Measurements from ENCODE around the gene EEFSEC. TPM values are rescaled to one million over a fixed set of nuclear protein-coding genes. Genes with fewer than 3 reads are reported as not detected.

EEFSEC gene
- total and polyA plus RNA-seq, 2 of the 8 experiments (the other 6 are each of a cell fraction or from before 2014, with no cell fraction given) = 13.1 to 19.8 TPM

DNA sequence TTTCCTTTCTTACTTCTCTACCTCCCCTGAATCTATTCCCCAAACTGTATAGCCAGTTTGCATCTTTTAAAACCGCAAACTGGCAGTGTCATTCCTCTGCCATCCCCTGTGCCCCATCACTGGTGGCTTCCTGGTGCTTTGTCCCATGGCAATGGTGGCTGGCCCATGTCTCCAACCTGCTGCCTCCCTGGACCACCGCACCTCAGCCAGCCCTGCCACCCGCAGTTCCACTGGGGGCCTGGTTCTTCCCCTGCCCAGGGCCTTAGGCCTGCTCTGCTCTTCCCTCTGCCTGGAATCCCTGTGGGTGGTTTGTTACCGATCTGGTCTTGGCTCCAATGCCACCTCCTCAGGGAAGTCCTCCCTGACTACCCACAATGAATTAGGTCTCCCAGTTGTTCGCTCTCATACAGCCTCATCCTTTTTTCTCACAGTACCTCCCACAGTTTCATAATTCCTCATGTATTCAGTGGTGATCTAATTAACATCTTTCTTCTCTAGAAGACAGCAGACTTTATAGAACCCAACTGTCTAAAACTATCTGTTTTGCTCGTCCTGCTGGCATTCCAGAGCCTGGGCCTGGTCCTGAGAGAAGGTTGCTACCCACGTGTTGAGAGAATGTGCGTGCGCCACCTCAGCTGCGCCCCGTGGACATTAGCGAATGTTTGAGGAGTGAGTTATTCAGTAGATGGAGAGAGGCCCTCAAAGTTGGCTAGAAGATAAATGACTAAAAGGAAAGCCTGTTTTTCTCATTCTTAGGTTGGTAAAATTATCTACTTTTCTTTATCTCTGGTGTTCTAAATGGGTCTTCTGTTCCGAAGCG, 183.3 kb downstream of the EEFSEC start (continued):
- TF ChIP-seq, protein P1, sequence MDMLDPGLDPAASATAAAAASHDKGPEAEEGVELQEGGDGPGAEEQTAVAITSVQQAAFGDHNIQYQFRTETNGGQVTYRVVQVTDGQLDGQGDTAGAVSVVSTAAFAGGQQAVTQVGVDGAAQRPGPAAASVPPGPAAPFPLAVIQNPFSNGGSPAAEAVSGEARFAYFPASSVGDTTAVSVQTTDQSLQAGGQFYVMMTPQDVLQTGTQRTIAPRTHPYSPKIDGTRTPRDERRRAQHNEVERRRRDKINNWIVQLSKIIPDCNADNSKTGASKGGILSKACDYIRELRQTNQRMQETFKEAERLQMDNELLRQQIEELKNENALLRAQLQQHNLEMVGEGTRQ (IDR thresholded peaks at IDR 0.05; ENCODE audit: low read length) = no peak
- TF ChIP-seq TAF7 (optimal IDR thresholded peaks at IDR 0.05; ENCODE audit: borderline replicate concordance, low read depth, low read length) = no peak
